ENCODE data around the gene SSB.

DNA sequence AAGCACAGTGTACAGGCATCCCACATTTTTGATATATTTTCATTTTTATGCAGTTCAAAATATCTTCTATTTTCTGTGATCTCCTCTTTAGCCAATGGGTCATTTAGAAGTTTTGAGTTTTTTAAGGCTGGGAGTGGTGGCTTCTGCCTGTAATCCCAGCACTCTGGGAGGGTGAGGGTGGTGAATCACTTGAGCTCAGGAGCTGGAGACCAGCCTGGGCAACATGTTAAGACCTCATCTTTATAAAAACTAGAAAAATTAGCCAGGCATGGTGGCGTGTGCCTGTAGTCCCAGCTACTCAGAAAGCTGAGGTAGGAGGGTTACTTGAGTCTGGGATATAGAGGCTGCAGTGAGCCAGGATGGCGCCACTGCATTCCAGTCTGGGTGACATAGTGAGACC lies 46.3 kb downstream of the SSB start:
- TF ChIP-seq EZH2 (IDR thresholded peaks at IDR 0.05; ENCODE audit: low read length, unreplicated experiment) (no peak), CTCF (conservative IDR thresholded peaks at IDR 0.05; ENCODE audit: low read depth, low read length) (no peak), EZH2phosphoT487 (IDR thresholded peaks at IDR 0.05; ENCODE audit: borderline replicate concordance, low read length) (no peak)

All from PC-3 (cell line).